Measurements from ENCODE around the gene NR6A1.

Gene NR6A1

GRCh38 chr9:124800306-124801259 is 29.5 kb upstream of the NR6A1 start:
- DNase-seq (ENCODE audit: extremely low read depth, insufficient read length) = peak; percentile 66
- no peaks in the 10 kb centered on the region for H3K27me3 ChIP-seq (replicated peaks; ENCODE audit: control insufficient read depth, insufficient read depth, low read length)
- TF ChIP-seq CTCF (IDR thresholded peaks at IDR 0.05; ENCODE audit: insufficient read depth, low read length, poor library complexity, severe bottlenecking) = no peak
- no peak overlapping the region for H3K4me3 ChIP-seq (replicated peaks; ENCODE audit: low read depth, low read length)
- H3K36me3 ChIP-seq (ENCODE audit: control insufficient read depth, insufficient read depth, low read length) = no peaks in the 10 kb centered on the region

GRCh38 chr9:124799274-124800006 is 28.3 kb upstream of the NR6A1 start:
- TF ChIP-seq CTCF (IDR thresholded peaks at IDR 0.05; ENCODE audit: insufficient read depth, low read length, poor library complexity, severe bottlenecking) = no peak
- no peaks in the 10 kb centered on the region for H3K27me3 ChIP-seq (replicated peaks; ENCODE audit: control insufficient read depth, insufficient read depth, low read length)
- H3K36me3 ChIP-seq (ENCODE audit: control insufficient read depth, insufficient read depth, low read length) = no peaks in the 10 kb centered on the region
- H3K4me3 ChIP-seq (replicated peaks; ENCODE audit: low read depth, low read length) = no peak overlapping the region
- no peak for DNase-seq (ENCODE audit: extremely low read depth, insufficient read length)

GRCh38 chr9:124797343-124798103 is 26.4 kb upstream of the NR6A1 start:
- Histone ChIP-seq H3K4me3 (replicated peaks; ENCODE audit: low read depth, low read length) (no peak overlapping the region), H3K27me3 (replicated peaks; ENCODE audit: control insufficient read depth, insufficient read depth, low read length) (no peaks in the 10 kb centered on the region), H3K36me3 (ENCODE audit: control insufficient read depth, insufficient read depth, low read length) (no peaks in the 10 kb centered on the region)
- no peak for TF ChIP-seq CTCF (IDR thresholded peaks at IDR 0.05; ENCODE audit: insufficient read depth, low read length, poor library complexity, severe bottlenecking)
- no peak for DNase-seq (ENCODE audit: extremely low read depth, insufficient read length)

GRCh38 chr9:124795881-124796431 is 24.8 kb upstream of the NR6A1 start:
- no peak for TF ChIP-seq CTCF (IDR thresholded peaks at IDR 0.05; ENCODE audit: insufficient read depth, low read length, poor library complexity, severe bottlenecking)
- Histone ChIP-seq H3K4me3 (replicated peaks; ENCODE audit: low read depth, low read length) (no peak overlapping the region), H3K27me3 (replicated peaks; ENCODE audit: control insufficient read depth, insufficient read depth, low read length) (no peaks in the 10 kb centered on the region), H3K36me3 (ENCODE audit: control insufficient read depth, insufficient read depth, low read length) (no peaks in the 10 kb centered on the region)
- no peak for DNase-seq (ENCODE audit: extremely low read depth, insufficient read length)

- H3K4me3 ChIP-seq (replicated peaks; ENCODE audit: low read depth, low read length) = no peak overlapping the region
- no peaks in the 10 kb centered on the region for H3K27me3 ChIP-seq (replicated peaks; ENCODE audit: control insufficient read depth, insufficient read depth, low read length)
- no peaks in the 10 kb centered on the region for H3K36me3 ChIP-seq (ENCODE audit: control insufficient read depth, insufficient read depth, low read length)
- TF ChIP-seq CTCF (IDR thresholded peaks at IDR 0.05; ENCODE audit: insufficient read depth, low read length, poor library complexity, severe bottlenecking) = no peak
- DNase-seq (ENCODE audit: extremely low read depth, insufficient read length) = no peak
These were observed 23.9 kb upstream of the NR6A1 start for GRCh38 chr9:124794902-124795491.
